ENCODE results near the gene FUCA2.

The FUCA2 gene

GRCh38 chr6:143545165-143545564, 33.6 kb upstream of the FUCA2 start:
- peak overlapping the region; percentile 62; the same call in 1 of the 2 replicates for H3K4me3 ChIP-seq (ENCODE audit: low read length)
- peak overlapping the region; percentile 62; the same call in 1 of the 2 replicates for H3K9ac ChIP-seq (ENCODE audit: low read length)
- H4K20me1 ChIP-seq (ENCODE audit: insufficient read depth, low read length), result no peaks in the 10 kb centered on the region
- TF ChIP-seq EZH2phosphoT487 (IDR thresholded peaks at IDR 0.05; ENCODE audit: low read depth), result no peak
- TF ChIP-seq, protein P1, sequence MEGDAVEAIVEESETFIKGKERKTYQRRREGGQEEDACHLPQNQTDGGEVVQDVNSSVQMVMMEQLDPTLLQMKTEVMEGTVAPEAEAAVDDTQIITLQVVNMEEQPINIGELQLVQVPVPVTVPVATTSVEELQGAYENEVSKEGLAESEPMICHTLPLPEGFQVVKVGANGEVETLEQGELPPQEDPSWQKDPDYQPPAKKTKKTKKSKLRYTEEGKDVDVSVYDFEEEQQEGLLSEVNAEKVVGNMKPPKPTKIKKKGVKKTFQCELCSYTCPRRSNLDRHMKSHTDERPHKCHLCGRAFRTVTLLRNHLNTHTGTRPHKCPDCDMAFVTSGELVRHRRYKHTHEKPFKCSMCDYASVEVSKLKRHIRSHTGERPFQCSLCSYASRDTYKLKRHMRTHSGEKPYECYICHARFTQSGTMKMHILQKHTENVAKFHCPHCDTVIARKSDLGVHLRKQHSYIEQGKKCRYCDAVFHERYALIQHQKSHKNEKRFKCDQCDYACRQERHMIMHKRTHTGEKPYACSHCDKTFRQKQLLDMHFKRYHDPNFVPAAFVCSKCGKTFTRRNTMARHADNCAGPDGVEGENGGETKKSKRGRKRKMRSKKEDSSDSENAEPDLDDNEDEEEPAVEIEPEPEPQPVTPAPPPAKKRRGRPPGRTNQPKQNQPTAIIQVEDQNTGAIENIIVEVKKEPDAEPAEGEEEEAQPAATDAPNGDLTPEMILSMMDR (IDR thresholded peaks at IDR 0.05; ENCODE audit: low read depth, low read length), result no peak
- H2AFZ ChIP-seq (ENCODE audit: low read depth, low read length), result no peak overlapping the region
- no peaks in the 10 kb centered on the region for H3K27me3 ChIP-seq (ENCODE audit: low read depth, low read length)
- peak overlapping the region; percentile 86 for H3K27ac ChIP-seq (ENCODE audit: low read length)
- H3K9me3 ChIP-seq (ENCODE audit: insufficient read depth, low read length), result no peaks in the 10 kb centered on the region
- peaks cover 99% of the 10 kb centered on the region for H3K79me2 ChIP-seq (ENCODE audit: low read length)
- peak overlapping the region; percentile 91 for H3K4me2 ChIP-seq (ENCODE audit: low read length)
- H3K36me3 ChIP-seq (replicated peaks; ENCODE audit: low read depth, low read length), result peaks cover 4% of the 10 kb centered on the region
- H3K4me1 ChIP-seq (ENCODE audit: low read length), result peaks cover 100% of the 10 kb centered on the region

DNA sequence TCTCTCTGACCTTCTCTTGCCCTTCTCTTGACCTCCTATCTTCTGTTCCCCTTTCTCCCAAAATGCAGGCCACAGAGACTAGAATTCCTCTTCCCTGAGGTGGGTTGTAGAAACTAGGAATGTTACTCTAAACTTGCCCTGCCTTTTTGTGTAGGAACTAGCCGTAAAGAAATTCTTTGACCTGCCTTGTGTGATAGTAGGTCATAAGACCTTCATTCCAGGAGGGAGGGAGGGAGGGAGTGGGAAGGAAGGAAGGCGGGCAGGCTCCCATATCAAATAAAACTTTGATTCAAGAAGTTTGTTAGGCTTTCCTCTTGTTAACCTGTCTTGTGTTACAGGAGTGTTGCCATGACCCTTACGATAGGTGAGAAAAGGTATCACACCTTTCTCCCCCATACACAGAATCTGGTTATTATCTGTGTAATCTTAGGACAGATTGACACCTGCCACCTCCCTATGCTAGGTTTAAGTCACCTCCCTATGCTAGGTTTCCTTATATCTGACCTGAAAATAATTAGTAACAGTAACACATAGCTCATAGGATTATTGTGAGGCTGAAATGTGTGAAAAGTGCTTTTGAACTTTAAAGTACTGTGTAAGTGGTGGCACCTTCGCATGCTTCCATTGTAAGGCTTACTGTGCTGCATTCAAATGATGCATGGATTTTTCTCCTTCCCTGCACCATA, 32.6 kb upstream of the FUCA2 start:
- peak overlapping the region; percentile 28 for H3K4me3 ChIP-seq (ENCODE audit: low read length)
- H3K27me3 ChIP-seq (ENCODE audit: low read depth, low read length), result no peaks in the 10 kb centered on the region
- H3K4me1 ChIP-seq (ENCODE audit: low read length), result peaks cover 100% of the 10 kb centered on the region
- H3K27ac ChIP-seq (ENCODE audit: low read length), result peak overlapping the region; percentile 61
- TF ChIP-seq, protein P1 (IDR thresholded peaks at IDR 0.05; ENCODE audit: low read depth, low read length), result no peak
- no peak for TF ChIP-seq EZH2phosphoT487 (IDR thresholded peaks at IDR 0.05; ENCODE audit: low read depth)
- H3K9me3 ChIP-seq (ENCODE audit: insufficient read depth, low read length), result no peaks in the 10 kb centered on the region
- H3K4me2 ChIP-seq (ENCODE audit: low read length), result peak overlapping the region; percentile 91
- H3K36me3 ChIP-seq (replicated peaks; ENCODE audit: low read depth, low read length), result peaks cover 4% of the 10 kb centered on the region
- H4K20me1 ChIP-seq (ENCODE audit: insufficient read depth, low read length), result no peaks in the 10 kb centered on the region
- H2AFZ ChIP-seq (ENCODE audit: low read depth, low read length), result no peak overlapping the region
- H3K79me2 ChIP-seq (ENCODE audit: low read length), result peaks cover 98% of the 10 kb centered on the region
- peak overlapping the region; percentile 33; the same call in 1 of the 2 replicates for H3K9ac ChIP-seq (ENCODE audit: low read length)

GRCh38 chr6:143543435-143543834, 31.9 kb upstream of the FUCA2 start:
- Histone ChIP-seq H3K79me2 (ENCODE audit: low read length) (peaks cover 97% of the 10 kb centered on the region), H3K27me3 (ENCODE audit: low read depth, low read length) (no peaks in the 10 kb centered on the region), H3K9ac (ENCODE audit: low read length) (peak overlapping the region; percentile 33; the same call in 1 of the 2 replicates), H3K36me3 (replicated peaks; ENCODE audit: low read depth, low read length) (peaks cover 4% of the 10 kb centered on the region), H3K9me3 (ENCODE audit: insufficient read depth, low read length) (no peaks in the 10 kb centered on the region), H3K4me3 (ENCODE audit: low read length) (peak overlapping the region; percentile 28; the same call in 1 of the 2 replicates), H3K27ac (ENCODE audit: low read length) (peak overlapping the region; percentile 61), H3K4me1 (ENCODE audit: low read length) (peaks cover 100% of the 10 kb centered on the region), H3K4me2 (ENCODE audit: low read length) (peak overlapping the region; percentile 91), H2AFZ (ENCODE audit: low read depth, low read length) (no peak overlapping the region), H4K20me1 (ENCODE audit: insufficient read depth, low read length) (no peaks in the 10 kb centered on the region)
- no peak for TF ChIP-seq EZH2phosphoT487 (IDR thresholded peaks at IDR 0.05; ENCODE audit: low read depth)
- TF ChIP-seq, protein P1 (IDR thresholded peaks at IDR 0.05; ENCODE audit: low read depth, low read length), result no peak

GRCh38 chr6:143542888-143543287, 31.4 kb upstream of the FUCA2 start:
- H2AFZ ChIP-seq (ENCODE audit: low read depth, low read length), result no peak overlapping the region
- H3K9me3 ChIP-seq (ENCODE audit: insufficient read depth, low read length), result no peaks in the 10 kb centered on the region
- peaks cover 97% of the 10 kb centered on the region for H3K79me2 ChIP-seq (ENCODE audit: low read length)
- H3K27ac ChIP-seq (ENCODE audit: low read length), result peak overlapping the region; percentile 61
- H3K4me2 ChIP-seq (ENCODE audit: low read length), result peak overlapping the region; percentile 91
- peaks cover 99% of the 10 kb centered on the region for H3K4me1 ChIP-seq (ENCODE audit: low read length)
- H3K27me3 ChIP-seq (ENCODE audit: low read depth, low read length), result no peaks in the 10 kb centered on the region
- H3K4me3 ChIP-seq (ENCODE audit: low read length), result no peak overlapping the region
- TF ChIP-seq EZH2phosphoT487 (IDR thresholded peaks at IDR 0.05; ENCODE audit: low read depth), result no peak
- TF ChIP-seq, protein P1 (IDR thresholded peaks at IDR 0.05; ENCODE audit: low read depth, low read length), result no peak
- no peaks in the 10 kb centered on the region for H4K20me1 ChIP-seq (ENCODE audit: insufficient read depth, low read length)
- H3K36me3 ChIP-seq (replicated peaks; ENCODE audit: low read depth, low read length), result peaks cover 4% of the 10 kb centered on the region
- no peak overlapping the region for H3K9ac ChIP-seq (ENCODE audit: low read length)
